Ishikawa (cell line): ENCODE data around the gene TOMM7.

Experiments
- CEBPB ChIP-seq: IDR thresholded peaks from 2 replicates; pipeline ENCODE4 v1.6.1; 2012
- EGR1 ChIP-seq: IDR thresholded peaks from 2 replicates; pipeline ENCODE4 v1.6.1; 2012
- EP300 ChIP-seq: IDR thresholded peaks from 2 replicates; pipeline ENCODE4 v1.6.1; 2012; ENCODE audit warnings: borderline replicate concordance
- FOXM1 ChIP-seq: IDR thresholded peaks from 2 replicates; pipeline ENCODE4 v1.6.1; 2012; ENCODE audit warnings: low read depth, borderline replicate concordance
- MAX ChIP-seq: IDR thresholded peaks from 2 replicates; pipeline ENCODE4 v1.6.1; 2012
- NFIC ChIP-seq: IDR thresholded peaks from 2 replicates; pipeline ENCODE4 v1.6.1; 2012
- RAD21 ChIP-seq: IDR thresholded peaks from 2 replicates; pipeline ENCODE4 v1.6.1; 2012; ENCODE audit warnings: low read depth
- REST ChIP-seq: IDR thresholded peaks from 2 replicates; pipeline ENCODE4 v1.6.1; 2012; ENCODE audit warnings: low read depth, mild to moderate bottlenecking
- TAF1 ChIP-seq: IDR thresholded peaks from 2 replicates; pipeline ENCODE4 v1.6.1; 2012; ENCODE audit warnings: low read depth, mild to moderate bottlenecking
- TCF12 ChIP-seq: IDR thresholded peaks from 2 replicates; pipeline ENCODE4 v1.6.1; 2012; ENCODE audit warnings: low read depth
- TEAD4 ChIP-seq: IDR thresholded peaks from 2 replicates; pipeline ENCODE4 v1.6.1; 2012
- USF1 ChIP-seq: IDR thresholded peaks from 2 replicates; pipeline ENCODE4 v1.6.1; 2012
- YY1 ChIP-seq: IDR thresholded peaks from 2 replicates; pipeline ENCODE4 v1.6.1; 2012; ENCODE audit warnings: low read depth
- ZBTB7A ChIP-seq: IDR thresholded peaks from 2 replicates; pipeline ENCODE4 v1.6.1; 2012; ENCODE audit warnings: low read depth

GRCh38 chr7:22793593-22794462 lies 28.8 kb downstream of the TOMM7 start:
- TF ChIP-seq FOXM1 (no peak), CEBPB (no peak), YY1 (no peak), USF1 (no peak), EGR1 (no peak), EP300 (no peak), TCF12 (no peak), TAF1 (no peak), RAD21 (no peak), MAX (no peak), REST (no peak), ZBTB7A (no peak), TEAD4 (no peak), NFIC (no peak)
